Loucy (cell line): ENCODE results near the gene EML5.

ENCODE experiments used
- H2AFZ ChIP-seq: fragments of 200-600 bp; sonication (generic); 2 replicates; pipeline ENCODE4 v1.6.0; 2016; ENCODE audit warnings: antibody characterized with exemption, mild to moderate bottlenecking, low read length, moderate library complexity
- H3F3A ChIP-seq: fragments of 200-600 bp; 2 replicates; pipeline ENCODE4 v1.6.0; 2016; ENCODE audit warnings: antibody characterized with exemption, low read depth, mild to moderate bottlenecking
- H3K27me3 ChIP-seq: fragments of 200-600 bp; sonication (generic); 2 replicates; pipeline ENCODE4 v1.6.1; 2014; ENCODE audit warnings: low read length, mild to moderate bottlenecking; ENCODE audit not compliant: insufficient read depth, poor library complexity, severe bottlenecking
- H3K36me3 ChIP-seq: fragments of 200-600 bp; sonication (generic); 2 replicates; pipeline ENCODE4 v1.6.1; 2016; ENCODE audit warnings: low read length; ENCODE audit not compliant: insufficient read depth
- H3K4me1 ChIP-seq: fragments of 200-600 bp; sonication (generic); 2 replicates; pipeline ENCODE4 v1.5.1; 2014; ENCODE audit warnings: low read length, mild to moderate bottlenecking; ENCODE audit not compliant: insufficient read depth, poor library complexity, severe bottlenecking
- H3K4me2 ChIP-seq: fragments of 200-600 bp; sonication (generic); 2 replicates; pipeline ENCODE4 v1.6.0; 2014; ENCODE audit warnings: antibody characterized with exemption, low read length, low read depth, mild to moderate bottlenecking; ENCODE audit not compliant: poor library complexity, severe bottlenecking
- H3K4me3 ChIP-seq: fragments of 200-600 bp; sonication (generic); 2 replicates; pipeline ENCODE4 v1.5.1; 2014; ENCODE audit warnings: low read length, mild to moderate bottlenecking, mixed read lengths; ENCODE audit not compliant: poor library complexity, severe bottlenecking
- H3K79me2 ChIP-seq: fragments of 200-600 bp; sonication (generic); 2 replicates; pipeline ENCODE4 v1.6.1; 2014; ENCODE audit warnings: low read length; ENCODE audit not compliant: insufficient read depth
- H3K9ac ChIP-seq: fragments of 200-600 bp; sonication (generic); 2 replicates; pipeline ENCODE4 v1.6.0; 2014; ENCODE audit warnings: mild to moderate bottlenecking, low read depth, low read length, moderate library complexity; ENCODE audit not compliant: poor library complexity, severe bottlenecking
- H3K9me2 ChIP-seq: fragments of 200-600 bp; sonication (generic); replicated peaks from 2 replicates; pipeline ENCODE4 v1.6.1; 2016; ENCODE audit warnings: low read depth, low read length, mixed read lengths
- H3K9me3 ChIP-seq: fragments of 200-600 bp; sonication (generic); 2 replicates; pipeline ENCODE4 v1.6.1; 2014; ENCODE audit warnings: mild to moderate bottlenecking, antibody characterized with exemption, low read length, low read depth; ENCODE audit not compliant: insufficient read depth
- H4K20me1 ChIP-seq: fragments of 200-600 bp; sonication (generic); 2 replicates; pipeline ENCODE4 v1.6.0; 2014; ENCODE audit warnings: antibody characterized with exemption, low read length, mild to moderate bottlenecking; ENCODE audit not compliant: insufficient read depth, poor library complexity, severe bottlenecking
- CTCF ChIP-seq: fragments of 200-600 bp; sonication (generic); conservative IDR thresholded peaks from 2 replicates; pipeline ENCODE4 v1.5.1; 2014; ENCODE audit warnings: mild to moderate bottlenecking, antibody characterized with exemption, low read length
- EZH2phosphoT487 ChIP-seq: fragments of 200-600 bp; IDR thresholded peaks from 2 replicates; pipeline ENCODE4 v1.6.1; 2018; ENCODE audit warnings: antibody characterized with exemption, mild to moderate bottlenecking, moderate library complexity, borderline replicate concordance

Gene EML5

GRCh38 chr14:88793259-88793625, 489 bp upstream of the EML5 start:
- H2AFZ ChIP-seq = peak overlapping the region; percentile 92
- peak overlapping the region; percentile 84 for H3K4me2 ChIP-seq
- peak overlapping the region; percentile 47 for H3K9ac ChIP-seq

GRCh38 chr14:88791629-88792472, 902 bp downstream of the EML5 start:
- Histone ChIP-seq H3K9ac (peak overlapping the region; percentile 29), H3K4me2 (peak overlapping the region; percentile 84), H3K4me3 (peak overlapping the region; percentile 77), H4K20me1 (no peaks in the 10 kb centered on the region), H3K36me3 (no peaks in the 10 kb centered on the region), H3K79me2 (no peaks in the 10 kb centered on the region), H3K9me3 (no peaks in the 10 kb centered on the region), H3K4me1 (peaks cover 5% of the 10 kb centered on the region), H3K9me2 (no peaks in the 10 kb centered on the region), H3F3A (no peaks in the 10 kb centered on the region), H3K27me3 (peaks cover 28% of the 10 kb centered on the region), H2AFZ (peak overlapping the region; percentile 92)
- TF ChIP-seq EZH2phosphoT487 = no peak
- TF ChIP-seq CTCF = no peak

More at GRCh38 chr14:88793259-88793625, 489 bp upstream of the EML5 start:
- Histone ChIP-seq H3K4me3 (peak overlapping the region; percentile 77), H3K4me1 (peaks cover 5% of the 10 kb centered on the region), H3F3A (no peaks in the 10 kb centered on the region), H4K20me1 (no peaks in the 10 kb centered on the region), H3K27me3 (peaks cover 28% of the 10 kb centered on the region), H3K36me3 (no peaks in the 10 kb centered on the region), H3K9me3 (no peaks in the 10 kb centered on the region), H3K9me2 (no peaks in the 10 kb centered on the region), H3K79me2 (no peaks in the 10 kb centered on the region)
- TF ChIP-seq CTCF = no peak
- TF ChIP-seq EZH2phosphoT487 = no peak

- Histone ChIP-seq H3K4me2 (no peak overlapping the region), H3K36me3 (no peaks in the 10 kb centered on the region), H3K4me1 (peaks cover 5% of the 10 kb centered on the region), H3K4me3 (no peak overlapping the region), H2AFZ (no peak overlapping the region), H3K9me3 (no peaks in the 10 kb centered on the region), H3K9me2 (no peaks in the 10 kb centered on the region), H3F3A (no peaks in the 10 kb centered on the region), H3K79me2 (no peaks in the 10 kb centered on the region), H3K27me3 (peaks cover 28% of the 10 kb centered on the region), H4K20me1 (no peaks in the 10 kb centered on the region), H3K9ac (no peak overlapping the region)
- TF ChIP-seq CTCF = no peak
- no peak for TF ChIP-seq EZH2phosphoT487
Observed at GRCh38 chr14:88791252-88791621, 1.5 kb downstream of the EML5 start.
